Neural progenitor cell (in vitro differentiated cells): ENCODE data around the gene TJP1.

Experiments used
- CTCF ChIP-seq: fragments of 200-600 bp; sonication (generic); IDR thresholded peaks from 2 replicates; pipeline ENCODE4 v1.5.1; 2017; ENCODE audit warnings: antibody characterized with exemption, mild to moderate bottlenecking
- EZH2 ChIP-seq: fragments of 200-600 bp; sonication (generic); IDR thresholded peaks from 2 replicates; pipeline ENCODE4 v1.6.1; 2017; ENCODE audit warnings: antibody characterized with exemption, mild to moderate bottlenecking, moderate library complexity

- no peak for TF ChIP-seq CTCF
- TF ChIP-seq EZH2: no peak
Measured at GRCh38 chr15:29712149-29712885, 110.0 kb downstream of the TJP1 start.
